ENCODE measurements around the gene ARHGEF10L.

The ARHGEF10L gene

GRCh38 chr1:17629460-17629859 is 90.0 kb downstream of the ARHGEF10L start:
- no peaks in the 10 kb centered on the region for H3K4me1 ChIP-seq (ENCODE audit: insufficient read depth, low read length)
- no peak overlapping the region for H3K27ac ChIP-seq (ENCODE audit: low read length)
- no peaks in the 10 kb centered on the region for H3K27me3 ChIP-seq (ENCODE audit: insufficient read depth, low read length)
- H3K36me3 ChIP-seq (ENCODE audit: insufficient read depth, low read depth, low read length), result peaks cover 80% of the 10 kb centered on the region
- H3K9me3 ChIP-seq (ENCODE audit: insufficient read depth, low read depth, low read length), result no peaks in the 10 kb centered on the region
- no peak overlapping the region for H3K9ac ChIP-seq (ENCODE audit: low read depth, low read length)
- no peak overlapping the region for H3K4me3 ChIP-seq (ENCODE audit: low read length)

DNA sequence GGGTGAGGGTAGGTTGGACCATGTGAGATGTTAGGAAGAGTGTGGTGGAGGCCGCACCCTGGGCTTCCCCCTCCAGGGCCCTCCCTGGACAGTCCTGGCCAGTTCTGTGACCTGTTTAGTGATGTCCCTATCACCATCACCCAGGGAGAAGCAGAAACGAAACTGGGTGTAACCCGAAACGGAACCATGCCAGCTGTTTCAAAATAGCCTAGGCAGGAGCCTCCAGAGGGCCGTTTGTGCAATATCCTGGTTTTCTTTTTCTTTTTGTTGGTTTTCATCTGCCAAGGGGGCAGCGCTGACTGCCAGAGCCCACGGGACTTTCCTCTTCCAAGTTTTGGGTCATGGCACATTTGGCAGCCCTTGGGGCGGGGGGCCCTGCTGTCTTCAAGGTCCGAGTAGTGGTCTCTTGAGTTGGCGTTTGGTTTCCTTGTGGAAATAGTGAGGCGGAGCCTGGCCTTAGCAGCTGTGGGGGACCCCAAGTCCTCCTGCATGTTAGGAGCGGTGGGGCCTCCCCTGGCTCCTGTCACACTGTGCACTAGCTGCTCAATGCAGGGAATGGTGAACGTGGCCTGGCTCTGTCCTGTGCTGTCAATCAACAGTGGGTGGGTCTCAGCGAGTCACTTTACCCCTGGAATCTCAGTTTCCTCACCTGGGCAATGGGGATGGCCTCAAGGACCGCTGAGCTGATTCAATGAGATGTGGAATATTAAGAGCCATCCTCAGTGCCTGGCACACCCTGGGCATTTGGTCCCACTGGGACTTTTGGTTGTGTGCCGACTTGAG is 90.7 kb downstream of the ARHGEF10L start:
- H3K9me3 ChIP-seq (ENCODE audit: insufficient read depth, low read depth, low read length), result no peaks in the 10 kb centered on the region
- H3K4me1 ChIP-seq (ENCODE audit: insufficient read depth, low read length), result no peaks in the 10 kb centered on the region
- peaks cover 81% of the 10 kb centered on the region for H3K36me3 ChIP-seq (ENCODE audit: insufficient read depth, low read depth, low read length)
- no peak overlapping the region for H3K27ac ChIP-seq (ENCODE audit: low read length)
- H3K4me3 ChIP-seq (ENCODE audit: low read length), result no peak overlapping the region
- H3K9ac ChIP-seq (ENCODE audit: low read depth, low read length), result no peak overlapping the region
- no peaks in the 10 kb centered on the region for H3K27me3 ChIP-seq (ENCODE audit: insufficient read depth, low read length)

DNA sequence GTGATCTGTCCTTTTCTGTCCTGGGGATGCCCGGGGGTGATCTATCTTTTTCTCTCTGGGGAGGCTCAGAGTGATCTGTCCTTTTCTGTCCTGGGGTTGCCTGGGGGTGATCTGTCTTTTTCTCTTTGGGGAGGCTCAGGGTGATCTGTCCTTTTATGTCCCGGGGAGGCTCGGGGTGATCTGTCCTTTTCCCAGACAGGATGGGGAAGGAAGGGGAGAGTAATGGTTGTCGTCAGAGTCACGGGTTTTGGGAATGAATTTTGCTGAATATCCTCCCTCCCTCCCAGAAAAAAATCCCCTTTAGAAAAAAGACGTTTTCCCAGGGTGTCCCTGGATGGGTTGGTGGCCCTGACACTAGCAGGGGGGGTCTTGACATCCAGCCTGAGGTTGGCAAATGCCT is 91.5 kb downstream of the ARHGEF10L start:
- H3K36me3 ChIP-seq (ENCODE audit: insufficient read depth, low read depth, low read length), result peaks cover 81% of the 10 kb centered on the region
- no peaks in the 10 kb centered on the region for H3K4me1 ChIP-seq (ENCODE audit: insufficient read depth, low read length)
- no peak overlapping the region for H3K4me3 ChIP-seq (ENCODE audit: low read length)
- H3K27ac ChIP-seq (ENCODE audit: low read length), result no peak overlapping the region
- H3K9ac ChIP-seq (ENCODE audit: low read depth, low read length), result no peak overlapping the region
- no peaks in the 10 kb centered on the region for H3K27me3 ChIP-seq (ENCODE audit: insufficient read depth, low read length)
- no peaks in the 10 kb centered on the region for H3K9me3 ChIP-seq (ENCODE audit: insufficient read depth, low read depth, low read length)

- Histone ChIP-seq H3K4me1 (ENCODE audit: insufficient read depth, low read length) (no peaks in the 10 kb centered on the region), H3K9ac (ENCODE audit: low read depth, low read length) (no peak overlapping the region), H3K27ac (ENCODE audit: low read length) (no peak overlapping the region), H3K4me3 (ENCODE audit: low read length) (no peak overlapping the region), H3K36me3 (ENCODE audit: insufficient read depth, low read depth, low read length) (peaks cover 81% of the 10 kb centered on the region), H3K9me3 (ENCODE audit: insufficient read depth, low read depth, low read length) (no peaks in the 10 kb centered on the region), H3K27me3 (ENCODE audit: insufficient read depth, low read length) (no peaks in the 10 kb centered on the region)
Observed at GRCh38 chr1:17631410-17631809, 91.9 kb downstream of the ARHGEF10L start.

- Histone ChIP-seq H3K9me3 (ENCODE audit: insufficient read depth, low read depth, low read length) (no peaks in the 10 kb centered on the region), H3K27me3 (ENCODE audit: insufficient read depth, low read length) (no peaks in the 10 kb centered on the region), H3K27ac (ENCODE audit: low read length) (no peak overlapping the region), H3K9ac (ENCODE audit: low read depth, low read length) (no peak overlapping the region), H3K36me3 (ENCODE audit: insufficient read depth, low read depth, low read length) (peaks cover 81% of the 10 kb centered on the region), H3K4me3 (ENCODE audit: low read length) (no peak overlapping the region), H3K4me1 (ENCODE audit: insufficient read depth, low read length) (no peaks in the 10 kb centered on the region)
Observed at GRCh38 chr1:17632106-17632505, 92.6 kb downstream of the ARHGEF10L start.

- no peak overlapping the region for H3K9ac ChIP-seq (ENCODE audit: low read depth, low read length)
- no peak overlapping the region for H3K4me3 ChIP-seq (ENCODE audit: low read length)
- H3K27me3 ChIP-seq (ENCODE audit: insufficient read depth, low read length), result no peaks in the 10 kb centered on the region
- peaks cover 79% of the 10 kb centered on the region for H3K36me3 ChIP-seq (ENCODE audit: insufficient read depth, low read depth, low read length)
- no peaks in the 10 kb centered on the region for H3K9me3 ChIP-seq (ENCODE audit: insufficient read depth, low read depth, low read length)
- H3K4me1 ChIP-seq (ENCODE audit: insufficient read depth, low read length), result no peaks in the 10 kb centered on the region
- no peak overlapping the region for H3K27ac ChIP-seq (ENCODE audit: low read length)
Observed at GRCh38 chr1:17632541-17633184, 93.2 kb downstream of the ARHGEF10L start.

DNA sequence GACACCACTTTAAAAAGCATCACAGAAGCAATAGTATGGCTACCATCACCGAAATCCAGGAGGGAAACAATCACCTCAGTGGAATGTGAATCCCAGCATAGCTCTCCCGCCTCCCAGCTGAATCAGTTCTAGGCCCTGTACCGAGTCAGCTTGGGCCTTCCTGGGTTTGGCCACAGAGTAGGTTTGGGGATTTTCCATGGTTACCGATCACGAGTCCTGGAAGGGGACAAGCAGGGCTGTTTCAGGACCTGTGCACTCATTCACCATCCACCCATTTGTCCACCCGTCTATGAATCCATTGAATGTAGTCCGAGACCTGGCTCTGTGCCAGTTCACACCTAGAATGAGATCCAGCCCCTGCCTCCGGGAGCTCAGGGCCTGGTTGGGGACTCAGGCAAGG is 94.2 kb downstream of the ARHGEF10L start:
- Histone ChIP-seq H3K27ac (ENCODE audit: low read length) (no peak overlapping the region), H3K4me1 (ENCODE audit: insufficient read depth, low read length) (no peaks in the 10 kb centered on the region), H3K9ac (ENCODE audit: low read depth, low read length) (no peak overlapping the region), H3K36me3 (ENCODE audit: insufficient read depth, low read depth, low read length) (peaks cover 83% of the 10 kb centered on the region), H3K4me3 (ENCODE audit: low read length) (no peak overlapping the region), H3K27me3 (ENCODE audit: insufficient read depth, low read length) (no peaks in the 10 kb centered on the region), H3K9me3 (ENCODE audit: insufficient read depth, low read depth, low read length) (no peaks in the 10 kb centered on the region)

GRCh38 chr1:17635276-17635675 is 95.8 kb downstream of the ARHGEF10L start:
- H3K4me3 ChIP-seq (ENCODE audit: low read length), result no peak overlapping the region
- H3K36me3 ChIP-seq (ENCODE audit: insufficient read depth, low read depth, low read length), result peaks cover 91% of the 10 kb centered on the region
- no peak overlapping the region for H3K27ac ChIP-seq (ENCODE audit: low read length)
- H3K4me1 ChIP-seq (ENCODE audit: insufficient read depth, low read length), result no peaks in the 10 kb centered on the region
- H3K9ac ChIP-seq (ENCODE audit: low read depth, low read length), result no peak overlapping the region
- no peaks in the 10 kb centered on the region for H3K9me3 ChIP-seq (ENCODE audit: insufficient read depth, low read depth, low read length)
- no peaks in the 10 kb centered on the region for H3K27me3 ChIP-seq (ENCODE audit: insufficient read depth, low read length)

GRCh38 chr1:17635811-17636210 is 96.3 kb downstream of the ARHGEF10L start:
- Histone ChIP-seq H3K4me1 (ENCODE audit: insufficient read depth, low read length) (no peaks in the 10 kb centered on the region), H3K36me3 (ENCODE audit: insufficient read depth, low read depth, low read length) (peaks cover 91% of the 10 kb centered on the region), H3K9ac (ENCODE audit: low read depth, low read length) (no peak overlapping the region), H3K4me3 (ENCODE audit: low read length) (no peak overlapping the region), H3K27ac (ENCODE audit: low read length) (no peak overlapping the region), H3K27me3 (ENCODE audit: insufficient read depth, low read length) (no peaks in the 10 kb centered on the region), H3K9me3 (ENCODE audit: insufficient read depth, low read depth, low read length) (no peaks in the 10 kb centered on the region)

DNA sequence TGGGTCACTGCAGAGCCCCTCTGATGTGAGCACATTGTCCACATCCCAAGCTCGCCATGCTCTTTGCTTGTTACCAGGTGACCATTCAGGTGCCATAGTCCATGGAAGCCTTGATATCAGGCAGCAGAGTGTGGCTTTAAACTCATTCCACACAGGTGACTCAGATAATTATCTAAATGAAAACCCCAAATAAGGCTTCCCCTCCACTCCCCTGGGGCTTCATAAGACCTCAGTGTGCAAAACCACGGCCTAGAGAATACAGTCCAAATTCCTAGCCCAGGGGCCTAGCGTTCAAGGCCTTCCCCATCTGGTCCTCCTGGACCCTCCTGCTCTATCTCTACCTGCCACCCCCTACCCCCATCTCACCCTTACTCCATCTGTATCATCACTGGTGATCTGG is 97.1 kb downstream of the ARHGEF10L start:
- Histone ChIP-seq H3K9me3 (ENCODE audit: insufficient read depth, low read depth, low read length) (no peaks in the 10 kb centered on the region), H3K27ac (ENCODE audit: low read length) (no peak overlapping the region), H3K9ac (ENCODE audit: low read depth, low read length) (no peak overlapping the region), H3K4me3 (ENCODE audit: low read length) (no peak overlapping the region), H3K27me3 (ENCODE audit: insufficient read depth, low read length) (no peaks in the 10 kb centered on the region), H3K36me3 (ENCODE audit: insufficient read depth, low read depth, low read length) (peaks cover 90% of the 10 kb centered on the region), H3K4me1 (ENCODE audit: insufficient read depth, low read length) (no peaks in the 10 kb centered on the region)

GRCh38 chr1:17637055-17637454 is 97.6 kb downstream of the ARHGEF10L start:
- Histone ChIP-seq H3K9ac (ENCODE audit: low read depth, low read length) (no peak overlapping the region), H3K9me3 (ENCODE audit: insufficient read depth, low read depth, low read length) (no peaks in the 10 kb centered on the region), H3K27me3 (ENCODE audit: insufficient read depth, low read length) (no peaks in the 10 kb centered on the region), H3K4me1 (ENCODE audit: insufficient read depth, low read length) (no peaks in the 10 kb centered on the region), H3K36me3 (ENCODE audit: insufficient read depth, low read depth, low read length) (peaks cover 86% of the 10 kb centered on the region), H3K27ac (ENCODE audit: low read length) (no peak overlapping the region), H3K4me3 (ENCODE audit: low read length) (no peak overlapping the region)

GRCh38 chr1:17639703-17640340 is 100.3 kb downstream of the ARHGEF10L start:
- no peak overlapping the region for H3K27ac ChIP-seq (ENCODE audit: low read length)
- no peaks in the 10 kb centered on the region for H3K27me3 ChIP-seq (ENCODE audit: insufficient read depth, low read length)
- H3K4me1 ChIP-seq (ENCODE audit: insufficient read depth, low read length), result no peaks in the 10 kb centered on the region
- H3K9ac ChIP-seq (ENCODE audit: low read depth, low read length), result no peak overlapping the region
- H3K4me3 ChIP-seq (ENCODE audit: low read length), result no peak overlapping the region
- H3K9me3 ChIP-seq (ENCODE audit: insufficient read depth, low read depth, low read length), result no peaks in the 10 kb centered on the region
- H3K36me3 ChIP-seq (ENCODE audit: insufficient read depth, low read depth, low read length), result peaks cover 71% of the 10 kb centered on the region

All from iPS-20b (cell line).